ENCODE results near the gene YWHAH.

YWHAH gene

GRCh38 chr22:31943978-31944699 lies at the start of gene YWHAH:
TSS of gene YWHAH (plus strand) at chr22:31944535. CDS start at chr22:31944734, 199 bp downstream.
- peak; percentile 97 for DNase-seq (ENCODE audit: low spot score)

DNA sequence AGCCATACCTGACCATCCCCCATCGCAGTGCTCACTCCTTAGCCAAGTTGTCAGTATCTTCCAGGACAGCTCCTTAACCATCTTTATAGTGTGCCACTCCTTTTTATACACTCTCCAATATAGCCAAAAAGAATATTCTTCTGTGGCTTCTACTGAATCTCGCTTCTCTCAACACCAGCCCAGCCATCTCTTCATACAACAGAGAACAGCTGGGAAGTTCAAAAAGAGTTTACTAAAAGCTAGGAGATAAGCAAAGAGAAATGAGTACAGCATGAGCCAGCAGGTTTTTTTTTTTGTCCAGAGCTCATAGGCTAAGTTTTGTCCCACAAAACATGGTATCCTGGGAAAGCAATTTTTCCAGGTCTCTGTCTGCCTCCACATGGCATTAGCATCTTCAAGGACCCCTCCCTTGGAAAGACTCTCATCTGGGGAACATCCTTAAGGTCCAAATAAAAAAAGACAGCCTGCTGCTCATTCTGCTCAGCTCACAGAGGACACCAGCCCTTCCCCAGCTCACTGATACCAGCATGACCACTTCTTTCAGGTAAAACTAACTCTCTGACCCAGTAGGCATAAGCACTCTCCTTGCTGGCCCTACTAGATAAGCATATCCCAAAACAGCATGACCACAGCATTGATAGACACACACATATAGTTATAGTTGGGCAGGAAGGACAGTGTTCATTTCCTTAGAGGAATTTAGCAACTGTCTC lies 48.8 kb upstream of the YWHAH start:
- no peak for DNase-seq (ENCODE audit: low spot score)

GRCh38 chr22:31896472-31896871 lies 47.9 kb upstream of the YWHAH start:
- DNase-seq (ENCODE audit: low spot score): no peak

DNA sequence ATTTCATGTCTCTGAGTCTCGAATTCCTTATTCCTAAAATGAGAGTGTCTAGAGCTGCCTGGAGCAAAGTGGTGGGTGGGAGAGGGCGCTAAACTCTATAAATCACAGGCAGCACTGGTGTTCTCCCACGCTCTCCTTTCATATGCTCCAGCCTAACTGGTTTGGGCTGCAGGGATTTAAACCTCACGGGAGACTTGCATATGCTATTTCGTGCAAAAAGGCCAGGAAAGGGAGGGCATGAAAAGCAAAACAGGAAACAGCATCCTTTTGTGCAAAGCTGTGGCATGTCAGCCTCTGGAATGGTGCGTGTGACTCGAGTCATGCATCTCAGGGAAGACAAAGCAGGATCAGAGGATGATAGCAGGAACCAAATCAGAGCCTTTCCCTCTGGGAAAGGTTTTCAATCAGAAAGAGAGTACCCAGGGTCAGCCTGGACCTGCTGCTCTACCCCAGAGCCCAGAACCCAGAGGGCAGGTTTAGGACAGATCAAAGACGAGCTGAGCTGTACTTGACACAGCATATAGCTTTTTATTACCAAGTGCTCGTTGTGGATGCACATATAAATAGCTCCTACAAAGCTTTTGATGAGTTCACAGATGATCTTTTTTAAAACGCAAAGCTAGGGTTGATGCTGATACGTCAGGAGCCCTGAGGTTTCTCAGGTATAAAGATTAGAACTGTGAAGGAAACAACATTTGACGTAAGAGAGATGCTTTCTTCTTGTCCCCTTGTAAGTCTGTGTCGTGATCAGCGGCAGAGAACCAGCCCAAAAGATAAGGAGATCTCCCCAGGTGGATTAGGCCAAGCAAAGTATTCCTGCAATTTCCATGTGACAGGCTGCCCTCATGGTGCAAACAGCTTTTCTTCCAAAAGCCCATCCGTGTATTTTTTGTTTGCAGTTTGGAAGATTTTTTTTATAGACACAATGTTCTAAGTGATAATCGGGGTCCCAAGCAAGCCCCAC lies 46.2 kb upstream of the YWHAH start:
- DNase-seq (ENCODE audit: low spot score): no peak

DNA sequence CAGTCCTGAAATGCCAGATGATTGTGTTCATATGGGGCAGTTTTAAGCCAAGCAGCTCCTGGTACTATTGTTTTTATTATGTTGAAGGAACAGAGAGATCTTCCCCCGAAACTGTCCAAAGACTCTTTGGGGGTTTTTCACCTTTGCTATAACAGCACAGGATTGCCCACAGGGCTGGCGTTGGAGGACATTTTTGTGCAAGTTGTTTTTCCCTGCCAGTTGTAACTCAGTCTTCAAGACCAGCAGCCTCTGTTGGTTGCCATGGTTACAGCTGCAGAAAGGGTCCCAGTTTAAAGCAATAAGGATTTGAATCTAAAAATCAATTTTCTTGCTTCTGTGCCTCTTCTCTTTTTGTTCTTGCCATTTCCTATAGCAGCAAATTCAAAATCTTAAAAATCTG lies 45.4 kb upstream of the YWHAH start:
- DNase-seq (ENCODE audit: low spot score): no peak

DNA sequence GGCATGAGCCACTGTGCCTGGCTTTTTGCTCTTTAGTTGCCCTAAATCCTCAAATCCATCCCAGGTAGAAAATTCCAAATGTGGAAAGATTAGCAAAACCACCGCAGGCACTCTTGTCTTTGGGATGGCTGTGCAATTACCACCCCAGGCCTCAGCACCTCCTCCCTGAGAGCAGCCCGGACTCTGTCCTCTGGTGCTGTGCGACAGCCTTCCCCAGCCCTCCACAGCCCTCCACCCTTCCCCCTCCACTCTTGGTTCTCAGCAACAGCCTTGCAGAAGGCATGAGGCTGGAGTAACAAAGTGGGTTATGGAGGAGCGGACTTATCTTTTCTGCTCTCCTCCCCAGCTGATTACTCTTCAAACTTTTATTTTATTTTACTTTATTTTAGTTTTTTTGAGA lies 44.7 kb upstream of the YWHAH start:
- DNase-seq (ENCODE audit: low spot score): no peak

DNA sequence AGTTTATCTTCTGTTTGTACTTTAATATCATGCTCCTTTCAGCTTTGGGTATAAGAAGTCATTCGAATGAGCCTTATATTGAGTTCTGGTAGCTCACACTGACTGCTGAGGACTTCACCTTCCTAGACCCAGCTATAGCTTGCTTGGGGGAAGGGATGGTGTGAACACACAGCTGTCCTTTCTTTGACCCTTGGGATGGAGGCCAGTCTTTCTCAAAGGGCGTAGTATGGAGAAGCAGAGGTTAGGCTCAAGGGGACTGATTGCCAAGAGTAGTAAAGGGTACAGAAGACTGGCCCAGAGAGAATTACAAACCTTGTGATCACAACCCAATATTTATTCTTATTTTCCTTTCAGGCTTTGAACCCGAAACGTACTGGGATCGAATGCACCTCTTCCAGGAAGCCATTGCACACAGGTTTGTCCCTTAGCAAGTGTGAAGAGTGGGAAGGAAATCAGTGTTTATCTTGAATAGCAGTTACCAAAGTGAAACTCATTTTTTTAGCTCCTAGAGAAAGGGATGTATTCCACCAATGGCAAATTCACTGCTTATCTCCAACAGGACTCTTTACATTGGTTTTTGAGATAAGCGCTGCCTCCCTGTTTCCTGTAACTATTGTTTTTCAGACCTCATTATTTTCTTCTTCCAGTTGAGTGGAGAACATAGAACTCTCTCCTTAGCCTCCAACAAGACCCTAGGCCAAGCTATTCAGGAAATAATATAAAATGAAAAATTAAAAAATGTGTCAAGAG lies 42.8 kb upstream of the YWHAH start:
- DNase-seq (ENCODE audit: low spot score): no peak

- DNase-seq (ENCODE audit: low spot score): no peak
These were observed 39.7 kb upstream of the YWHAH start for GRCh38 chr22:31904651-31905050.

DNA sequence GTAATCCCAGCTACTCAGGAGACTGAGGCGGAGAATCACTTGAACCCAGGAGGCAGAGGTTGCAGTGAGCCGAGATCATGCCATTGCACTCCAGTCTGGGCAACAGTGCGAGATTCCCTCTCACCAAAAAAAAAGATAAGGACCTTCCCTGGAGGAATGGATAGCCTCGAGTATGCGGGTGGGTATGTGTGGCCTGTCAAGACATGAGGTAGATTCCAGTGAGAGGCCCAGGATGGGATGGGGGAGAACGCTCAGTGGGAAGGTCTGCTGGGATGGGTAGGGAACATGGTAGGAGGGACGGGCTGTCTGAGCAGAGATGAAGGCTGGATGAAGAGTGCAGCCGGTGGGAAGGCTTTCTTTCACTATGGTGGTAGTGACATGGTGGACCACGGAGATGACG lies 39.0 kb upstream of the YWHAH start:
- DNase-seq (ENCODE audit: low spot score): no peak

DNA sequence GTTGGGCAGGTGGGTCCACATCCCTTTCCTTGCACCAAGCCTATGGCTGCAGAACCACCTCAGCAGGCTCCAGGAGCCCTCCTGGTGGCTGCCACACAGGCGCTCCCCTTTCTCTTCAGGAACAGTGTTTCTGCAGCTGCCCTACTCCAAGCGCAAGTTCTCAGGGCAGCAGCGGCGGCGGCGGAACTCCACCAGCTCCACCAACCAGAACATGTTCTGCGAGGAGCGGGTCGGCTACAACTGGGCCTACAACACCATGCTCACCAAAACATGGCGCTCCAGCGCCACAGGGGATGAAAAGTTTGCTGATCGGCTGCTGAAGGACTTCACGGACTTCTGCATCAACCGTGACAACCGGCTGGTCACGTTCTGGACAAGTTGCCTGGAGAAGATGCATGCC lies 38.2 kb upstream of the YWHAH start:
- DNase-seq (ENCODE audit: low spot score): no peak

DNA sequence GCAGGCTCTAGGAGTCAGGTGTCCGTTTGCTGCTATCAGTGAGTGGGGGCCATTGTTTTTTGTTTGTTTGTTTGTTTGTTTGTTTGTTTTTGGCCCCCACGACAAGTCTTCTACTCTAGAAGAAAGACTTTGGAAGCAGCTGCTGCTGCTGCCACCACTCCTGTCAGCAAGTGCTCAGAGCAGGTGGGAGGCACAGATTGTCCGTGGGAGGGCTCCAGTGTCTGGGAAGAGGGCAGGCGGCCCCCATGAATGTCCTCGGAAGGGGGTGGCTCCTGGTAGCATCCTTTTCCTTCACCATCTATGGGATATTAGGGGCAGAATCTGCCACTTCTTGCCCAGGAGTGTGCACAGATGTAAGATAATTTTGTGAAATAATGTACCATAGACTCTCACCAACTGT lies 37.8 kb upstream of the YWHAH start:
- DNase-seq (ENCODE audit: low spot score): no peak

GRCh38 chr22:31909977-31910376 lies 34.4 kb upstream of the YWHAH start:
- no peak for DNase-seq (ENCODE audit: low spot score)

GRCh38 chr22:31911565-31912406 lies 32.5 kb upstream of the YWHAH start:
- DNase-seq (ENCODE audit: low spot score): no peak

DNA sequence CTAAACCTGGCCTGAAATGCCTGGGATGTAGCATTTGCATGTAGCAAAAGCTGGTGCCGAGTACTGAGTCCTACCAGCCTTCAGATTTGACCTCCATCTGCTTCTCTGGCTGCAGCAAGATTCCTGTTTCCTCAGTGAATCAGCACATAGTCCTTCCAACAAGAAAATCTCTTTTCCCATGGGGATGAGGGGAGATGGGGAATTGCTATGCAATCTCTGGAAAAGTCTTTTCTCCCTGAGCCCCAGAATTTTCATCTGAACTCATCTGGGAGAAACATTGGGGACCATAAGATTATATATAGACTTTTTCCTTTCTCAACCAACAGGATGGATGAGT lies 32.0 kb upstream of the YWHAH start:
- no peak for DNase-seq (ENCODE audit: low spot score)

DNA sequence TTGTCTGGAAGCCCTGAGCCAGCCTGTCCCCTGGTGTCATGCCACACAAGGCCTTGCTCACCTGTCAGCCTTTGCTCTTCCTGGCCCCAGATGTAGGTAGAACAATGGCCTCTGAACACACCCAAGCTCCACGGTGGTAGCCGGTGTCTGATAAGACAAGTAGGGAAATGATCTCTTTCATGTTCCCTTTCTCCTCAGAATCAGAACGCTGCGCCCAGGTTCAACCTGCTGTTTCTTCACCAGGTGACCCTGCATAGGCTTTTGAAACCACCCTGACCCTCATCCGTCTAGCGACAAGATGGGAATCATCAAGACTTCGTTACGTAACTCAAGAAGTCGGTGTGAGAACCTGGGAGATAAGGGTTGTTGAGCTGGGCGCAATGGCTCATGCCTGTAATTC lies 28.7 kb upstream of the YWHAH start:
- no peak for DNase-seq (ENCODE audit: low spot score)

- peak; percentile 59 for DNase-seq (ENCODE audit: low spot score)
These were observed 27.0 kb upstream of the YWHAH start for GRCh38 chr22:31917227-31917921.

DNA sequence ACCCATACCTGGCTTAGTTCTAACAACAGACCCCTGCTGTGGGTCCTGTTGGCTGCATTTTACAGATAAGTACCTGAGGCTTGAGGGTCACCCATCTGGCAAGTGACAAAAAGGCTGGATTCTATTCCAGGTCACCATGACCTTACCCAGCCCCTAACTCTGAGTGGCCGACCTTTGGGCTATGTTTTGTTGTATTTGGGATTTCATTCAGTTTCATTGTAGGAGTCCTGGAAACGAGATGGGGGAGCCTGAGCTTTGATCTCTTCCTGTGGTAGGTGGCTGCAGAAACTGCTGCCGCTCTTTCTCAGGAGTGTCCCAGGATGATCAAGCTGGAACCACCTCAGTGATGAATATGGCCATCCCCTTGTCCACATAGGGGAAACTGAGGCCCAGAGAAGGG lies 24.6 kb upstream of the YWHAH start:
- no peak for DNase-seq (ENCODE audit: low spot score)

DNA sequence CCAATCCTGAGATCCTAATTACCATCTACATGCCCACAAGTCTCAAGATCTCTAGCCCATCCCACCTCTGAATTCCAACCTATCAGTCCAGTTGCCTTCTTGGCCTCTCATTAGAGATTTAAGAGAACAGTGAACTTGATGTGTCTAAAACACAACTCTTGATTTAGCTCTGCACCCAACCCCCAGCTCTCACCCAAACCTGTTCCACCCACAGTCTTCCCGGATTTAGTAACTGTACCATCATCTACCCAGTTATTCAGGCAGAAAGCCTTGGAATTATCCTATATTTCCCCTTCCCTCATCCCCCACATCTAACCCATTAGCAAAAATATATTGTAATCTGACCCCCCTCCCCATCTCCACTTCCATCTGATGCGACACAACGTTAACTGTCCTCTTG lies 24.0 kb upstream of the YWHAH start:
- no peak for DNase-seq (ENCODE audit: low spot score)

DNA sequence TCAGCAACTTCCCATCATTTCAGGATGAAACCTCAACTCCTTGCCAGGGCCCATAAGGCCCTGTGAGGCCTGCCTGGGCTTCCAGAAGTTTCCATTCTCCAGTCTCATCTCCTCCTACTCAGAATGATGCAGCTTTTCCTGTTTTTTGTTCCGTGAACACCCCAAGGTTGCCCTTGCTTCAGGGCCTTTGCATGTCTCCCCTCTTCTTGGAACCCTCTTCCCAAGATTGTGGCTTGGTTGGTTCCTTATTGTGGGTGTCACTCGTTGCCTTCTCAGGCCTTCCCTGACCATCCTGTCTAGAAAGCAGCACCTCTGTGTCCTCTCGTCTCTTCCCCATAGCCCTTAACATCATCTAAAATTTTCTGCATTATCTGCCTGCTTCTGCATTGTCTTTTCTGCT lies 23.2 kb upstream of the YWHAH start:
- no peak for DNase-seq (ENCODE audit: low spot score)

DNA sequence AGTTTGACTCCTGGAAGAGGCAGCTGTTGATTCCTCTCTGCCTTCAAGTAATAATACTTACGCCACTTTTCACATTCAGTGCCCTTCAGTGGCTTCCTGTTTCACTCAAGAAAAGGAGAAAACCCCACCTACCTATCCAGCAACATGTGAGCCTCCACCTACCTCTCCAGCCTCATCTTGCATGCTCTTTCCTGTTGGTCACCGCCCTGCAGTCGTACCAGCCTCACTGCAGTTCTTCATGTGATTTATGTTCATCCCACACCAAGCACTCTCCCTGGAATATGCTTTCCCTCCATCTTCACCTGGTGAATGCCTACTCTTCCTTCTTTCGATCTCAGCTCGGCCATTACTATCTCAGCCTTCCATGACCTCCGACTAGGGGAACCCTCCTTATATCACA lies 21.8 kb upstream of the YWHAH start:
- DNase-seq (ENCODE audit: low spot score): no peak

DNA sequence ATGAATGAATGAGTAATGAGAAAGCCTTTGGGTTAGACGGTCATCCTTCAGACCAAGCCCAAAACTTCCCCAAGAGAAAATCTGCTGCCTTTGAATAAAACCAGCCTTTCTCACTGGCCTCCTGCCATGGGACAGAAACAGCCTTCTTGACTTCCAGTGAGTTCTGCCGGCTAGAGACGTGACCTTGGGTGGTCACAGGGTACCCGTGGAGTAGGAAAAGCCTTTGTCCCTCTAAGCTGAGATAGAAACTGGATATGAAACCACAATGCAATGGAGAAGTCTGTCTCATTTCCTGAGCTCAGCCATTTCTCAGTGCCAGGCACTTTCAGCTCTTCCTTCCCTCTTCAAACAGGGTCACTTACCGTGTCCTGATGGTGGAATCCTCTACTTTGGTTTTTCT lies 21.2 kb upstream of the YWHAH start:
- no peak for DNase-seq (ENCODE audit: low spot score)
